Progenitor cell of endocrine pancreas (in vitro differentiated cells): ENCODE data around the gene CERS6. TPM values are rescaled to one million over a fixed set of nuclear protein-coding genes. Genes with fewer than 3 reads are reported as not detected.

Experiments used
- DNase-seq: peaks from one replicate; pipeline ENCODE4 v3.0.0; 2021; ENCODE audit warnings: low spot score; ENCODE audit not compliant: unreplicated experiment
- H3K27ac Mint-ChIP-seq: 2 replicates; pipeline ENCODE4 v1.8.0; 2021; ENCODE audit warnings: mild to moderate bottlenecking, moderate library complexity, mixed read lengths
- H3K27me3 Mint-ChIP-seq: 2 replicates; pipeline ENCODE4 v1.8.0; 2021; ENCODE audit warnings: mixed read lengths
- H3K36me3 Mint-ChIP-seq: 2 replicates; pipeline ENCODE4 v1.8.0; 2022; ENCODE audit warnings: mixed read lengths; ENCODE audit not compliant: insufficient read depth
- H3K4me1 Mint-ChIP-seq: 2 replicates; pipeline ENCODE4 v1.8.0; 2021; ENCODE audit warnings: low read depth, mixed read lengths
- H3K4me3 Mint-ChIP-seq: 2 replicates; pipeline ENCODE4 v1.8.0; 2021; ENCODE audit warnings: low read depth, mild to moderate bottlenecking, moderate library complexity, mixed read lengths
- H3K9me3 Mint-ChIP-seq: 2 replicates; pipeline ENCODE4 v1.8.0; 2021; ENCODE audit warnings: low read depth, mixed read lengths
- total RNA-seq: library from RNA; stranded (reverse); gene quantifications from 2 replicates; pipeline ENCODE4 v1.2.1, GENCODE V29; 2021
- TF ChIP-seq, protein P1 (sequence below): fragments of 200-600 bp; sonication (generic); IDR thresholded peaks from one replicate; pipeline ENCODE4 v1.5.0; 2021; ENCODE audit warnings: antibody characterized with exemption, mild to moderate bottlenecking; ENCODE audit not compliant: unreplicated experiment

CERS6 gene
- total RNA-seq, 1 donor from 2014 or later = 32.5 TPM

DNA sequence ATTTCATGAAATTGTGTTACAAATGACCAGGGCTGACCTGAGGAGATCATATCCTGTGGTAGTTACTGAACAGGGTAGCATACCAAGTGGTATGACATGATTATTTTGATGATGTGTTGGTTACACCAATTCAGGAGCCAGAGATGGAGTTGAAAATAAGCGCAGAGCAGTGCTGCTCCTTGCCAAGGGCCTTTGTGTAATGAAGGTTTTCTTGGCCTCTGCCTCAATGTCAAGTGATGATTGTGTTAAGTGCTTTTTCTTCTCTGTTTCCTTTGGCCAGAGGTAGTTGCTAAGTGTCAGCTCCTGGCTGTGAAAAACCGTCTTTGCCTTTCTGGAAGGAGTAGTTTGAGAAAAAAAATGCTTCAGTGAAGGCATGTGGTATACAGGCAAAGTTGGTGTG is 131.2 kb downstream of the CERS6 start:
- Mint-ChIP-seq H3K36me3 (no peaks in the 10 kb centered on the region), H3K27ac (no peak overlapping the region)

DNA sequence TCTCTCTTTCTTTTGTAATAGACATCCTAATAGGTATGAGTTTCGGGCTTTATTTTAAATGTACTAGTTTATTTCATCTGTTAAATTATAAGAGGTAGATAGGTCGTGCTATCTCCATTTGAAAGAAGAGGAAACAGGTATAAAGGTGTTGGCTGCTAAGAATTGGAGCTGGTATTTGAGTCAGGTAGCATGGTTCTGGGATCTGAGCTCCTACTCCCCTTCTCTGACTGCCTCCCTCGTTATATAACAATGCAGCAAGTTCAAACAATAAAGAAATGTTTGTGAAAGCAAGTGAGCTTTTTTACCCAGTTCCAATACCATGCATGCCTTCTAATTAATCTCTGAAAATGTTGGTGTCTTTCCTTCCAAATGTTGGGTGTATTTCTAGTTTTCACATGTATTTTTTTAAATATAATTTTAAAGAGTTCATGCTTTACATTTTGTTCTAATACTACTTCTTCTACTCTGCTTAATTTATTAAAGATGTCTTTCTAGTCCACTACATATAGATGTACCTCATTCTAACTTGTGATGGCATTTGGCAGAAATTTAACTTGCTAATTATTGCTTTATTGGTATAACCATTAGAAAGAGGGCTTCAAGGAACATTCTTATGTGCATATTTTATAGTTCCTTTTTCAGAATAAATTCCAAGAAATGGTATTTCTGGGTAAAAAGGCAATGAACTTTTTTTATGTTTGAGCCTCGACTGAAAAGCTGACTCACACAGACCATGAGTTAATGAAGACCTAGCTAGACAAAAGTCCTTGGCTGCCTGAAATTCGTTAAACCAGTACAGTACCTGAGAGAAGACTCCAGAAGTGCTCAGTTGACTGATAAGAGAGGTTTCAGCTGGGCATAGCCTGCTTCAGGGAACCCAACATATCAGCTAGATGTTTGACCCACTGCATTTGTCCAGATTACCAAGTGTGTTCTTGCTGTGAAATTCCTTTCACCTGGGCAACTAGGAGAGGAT is 133.5 kb downstream of the CERS6 start:
- H3K9me3 Mint-ChIP-seq = no peaks in the 10 kb centered on the region
- H3K4me3 Mint-ChIP-seq = no peak overlapping the region
- no peaks in the 10 kb centered on the region for H3K27me3 Mint-ChIP-seq
- peaks cover 1% of the 10 kb centered on the region for H3K4me1 Mint-ChIP-seq
- TF ChIP-seq, protein P1, sequence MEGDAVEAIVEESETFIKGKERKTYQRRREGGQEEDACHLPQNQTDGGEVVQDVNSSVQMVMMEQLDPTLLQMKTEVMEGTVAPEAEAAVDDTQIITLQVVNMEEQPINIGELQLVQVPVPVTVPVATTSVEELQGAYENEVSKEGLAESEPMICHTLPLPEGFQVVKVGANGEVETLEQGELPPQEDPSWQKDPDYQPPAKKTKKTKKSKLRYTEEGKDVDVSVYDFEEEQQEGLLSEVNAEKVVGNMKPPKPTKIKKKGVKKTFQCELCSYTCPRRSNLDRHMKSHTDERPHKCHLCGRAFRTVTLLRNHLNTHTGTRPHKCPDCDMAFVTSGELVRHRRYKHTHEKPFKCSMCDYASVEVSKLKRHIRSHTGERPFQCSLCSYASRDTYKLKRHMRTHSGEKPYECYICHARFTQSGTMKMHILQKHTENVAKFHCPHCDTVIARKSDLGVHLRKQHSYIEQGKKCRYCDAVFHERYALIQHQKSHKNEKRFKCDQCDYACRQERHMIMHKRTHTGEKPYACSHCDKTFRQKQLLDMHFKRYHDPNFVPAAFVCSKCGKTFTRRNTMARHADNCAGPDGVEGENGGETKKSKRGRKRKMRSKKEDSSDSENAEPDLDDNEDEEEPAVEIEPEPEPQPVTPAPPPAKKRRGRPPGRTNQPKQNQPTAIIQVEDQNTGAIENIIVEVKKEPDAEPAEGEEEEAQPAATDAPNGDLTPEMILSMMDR = no peak
- DNase-seq = no peak
- H3K27ac Mint-ChIP-seq = no peak overlapping the region
- H3K36me3 Mint-ChIP-seq = no peaks in the 10 kb centered on the region

More for the DNA sequence above, 131.2 kb downstream of the CERS6 start:
- Mint-ChIP-seq H3K9me3 (no peaks in the 10 kb centered on the region), H3K27me3 (no peaks in the 10 kb centered on the region), H3K4me1 (peaks cover 1% of the 10 kb centered on the region), H3K4me3 (no peak overlapping the region)
- TF ChIP-seq, protein P1 = no peak
- DNase-seq = no peak

DNA sequence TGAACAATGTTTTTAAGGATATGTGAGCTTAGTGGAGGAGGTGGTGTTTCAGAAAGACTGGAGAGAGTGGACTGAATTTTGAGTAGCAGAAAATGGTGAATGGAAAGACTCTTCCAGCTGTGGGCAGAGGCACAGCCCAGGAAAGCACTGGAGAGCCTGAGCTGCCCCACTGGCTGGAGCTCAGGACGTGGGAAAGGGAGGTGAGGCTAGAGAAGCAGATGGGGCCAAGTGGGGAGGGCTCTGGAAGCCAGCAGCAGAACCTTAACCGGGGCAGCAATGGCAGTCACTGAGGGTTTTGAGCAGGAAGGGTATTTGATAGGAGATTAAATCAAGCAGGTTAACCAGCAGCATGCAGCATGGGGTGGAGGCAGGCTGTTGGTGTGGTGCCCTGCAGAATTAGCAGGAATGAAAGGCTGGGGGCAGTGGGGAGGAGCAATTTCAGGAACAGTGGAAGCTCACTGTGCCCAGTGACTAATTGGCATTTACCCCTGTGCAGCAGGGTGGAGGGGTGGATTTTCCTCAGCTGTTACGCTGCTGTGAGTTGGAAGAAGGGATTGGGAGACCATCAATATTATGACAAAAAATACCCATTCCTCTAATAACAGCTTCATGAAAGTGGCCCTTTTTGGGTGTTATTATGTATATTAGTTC is 136.2 kb downstream of the CERS6 start:
- peaks cover 2% of the 10 kb centered on the region for H3K36me3 Mint-ChIP-seq
- H3K27ac Mint-ChIP-seq = no peak overlapping the region
- TF ChIP-seq, protein P1 = no peak
- no peak for DNase-seq
- peaks cover 4% of the 10 kb centered on the region for H3K4me1 Mint-ChIP-seq
- H3K27me3 Mint-ChIP-seq = no peaks in the 10 kb centered on the region
- H3K4me3 Mint-ChIP-seq = no peak overlapping the region
- no peaks in the 10 kb centered on the region for H3K9me3 Mint-ChIP-seq

DNA sequence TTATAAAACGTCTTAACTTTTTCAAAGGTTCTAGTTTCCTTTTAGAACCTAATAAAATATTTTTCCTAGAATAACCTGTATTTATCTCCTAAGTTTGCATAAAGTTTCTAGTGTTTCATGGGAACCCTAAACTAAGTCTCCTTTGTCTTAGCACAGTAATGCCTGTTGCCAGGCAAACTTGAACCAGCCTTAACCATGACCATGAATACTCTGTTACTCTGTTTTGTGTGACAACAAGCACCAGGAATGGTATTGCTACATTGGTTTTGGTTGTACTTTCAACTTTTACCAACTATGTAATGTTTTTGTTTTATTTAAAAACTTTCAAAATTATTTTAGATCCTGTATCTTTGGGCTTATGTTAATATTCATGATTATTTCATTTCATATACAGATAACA is 137.6 kb downstream of the CERS6 start:
- DNase-seq = no peak
- Mint-ChIP-seq H3K4me3 (no peak overlapping the region), H3K4me1 (peaks cover 9% of the 10 kb centered on the region), H3K27ac (no peak overlapping the region), H3K9me3 (no peaks in the 10 kb centered on the region), H3K27me3 (no peaks in the 10 kb centered on the region), H3K36me3 (peaks cover 2% of the 10 kb centered on the region)
- TF ChIP-seq, protein P1 = no peak

DNA sequence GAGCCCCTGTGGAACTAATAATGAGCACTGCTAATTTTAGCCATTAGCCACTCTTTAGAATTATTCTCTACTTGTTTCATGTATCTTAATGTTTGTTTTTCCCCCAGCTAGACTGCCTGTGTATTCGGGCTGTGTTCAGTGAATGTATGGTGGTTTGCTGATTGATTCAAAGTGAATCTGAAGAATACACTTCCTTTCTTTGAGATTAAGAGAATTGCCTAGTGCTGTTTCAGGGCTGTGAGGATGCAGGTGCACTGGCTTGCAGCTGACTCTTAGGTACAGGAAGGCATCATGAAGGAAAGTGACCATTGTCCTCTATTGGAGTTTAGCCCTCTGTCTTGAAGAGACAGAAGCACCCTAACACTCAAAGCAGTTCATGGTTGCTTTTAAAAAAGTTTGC is 138.7 kb downstream of the CERS6 start:
- no peak for DNase-seq
- no peaks in the 10 kb centered on the region for H3K27me3 Mint-ChIP-seq
- H3K36me3 Mint-ChIP-seq = peaks cover 2% of the 10 kb centered on the region
- peaks cover 9% of the 10 kb centered on the region for H3K4me1 Mint-ChIP-seq
- H3K9me3 Mint-ChIP-seq = no peaks in the 10 kb centered on the region
- H3K4me3 Mint-ChIP-seq = no peak overlapping the region
- peak overlapping the region; percentile 3 for H3K27ac Mint-ChIP-seq
- TF ChIP-seq, protein P1 = no peak
